NCI-H2196 (cell line): Measurements from ENCODE around the gene TRIM3.
A peak's percentile ranks its signal among the peaks of the same experiment; 100 is the strongest.

Source experiments
- DNase-seq: peaks from one replicate; lab custom pipeline; 2025; ENCODE audit not compliant: unreplicated experiment; lab: John Stamatoyannopoulos, UW

The TRIM3 gene

DNA sequence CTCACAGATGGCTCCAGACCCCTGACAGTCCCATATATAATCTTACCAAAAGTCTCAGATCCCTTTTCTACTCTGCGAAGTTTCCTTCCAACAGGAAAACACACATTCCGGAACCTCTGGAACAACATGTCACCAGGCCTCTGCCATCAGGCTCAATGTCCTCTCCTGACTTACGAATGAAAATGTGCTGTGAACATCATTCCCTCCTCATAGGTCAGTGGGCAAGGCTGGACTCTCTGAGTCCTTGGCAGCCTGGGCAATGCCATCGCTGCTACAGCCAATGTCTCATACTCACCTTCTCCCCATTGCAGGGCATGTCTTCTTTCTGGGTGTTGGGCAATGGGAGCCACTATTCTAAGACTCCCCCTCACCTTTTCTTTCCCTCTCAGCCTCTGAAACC, 31.3 kb downstream of the TRIM3 start:
- no peak for DNase-seq

DNA sequence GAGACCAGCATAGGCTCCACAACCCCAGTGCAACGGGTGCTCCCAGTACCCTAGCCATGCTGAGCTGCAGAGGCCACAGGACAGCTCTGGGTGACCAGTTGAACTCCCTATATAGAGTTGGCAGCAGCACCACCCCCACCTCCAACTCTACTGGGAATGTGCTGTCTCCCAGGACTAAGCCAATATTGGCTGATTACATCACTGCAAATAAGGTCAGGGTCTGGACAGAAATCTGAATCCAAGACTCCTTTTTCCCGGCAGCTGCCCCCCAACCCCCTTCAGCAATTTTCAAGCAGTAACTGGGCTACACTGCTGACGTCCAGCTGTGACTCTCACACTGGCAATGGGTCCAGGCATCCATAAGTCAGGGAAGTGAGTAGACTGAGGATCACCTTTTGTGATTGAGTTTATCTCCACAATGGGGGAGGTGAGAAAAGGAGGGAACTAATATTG, 32.8 kb downstream of the TRIM3 start, which contains the start of gene HPX:
HPX (minus strand) TSS at position 82 of the 453 bp plus-strand sequence; CDS start at position 58, 24 bp downstream.
- no peak for DNase-seq

DNA sequence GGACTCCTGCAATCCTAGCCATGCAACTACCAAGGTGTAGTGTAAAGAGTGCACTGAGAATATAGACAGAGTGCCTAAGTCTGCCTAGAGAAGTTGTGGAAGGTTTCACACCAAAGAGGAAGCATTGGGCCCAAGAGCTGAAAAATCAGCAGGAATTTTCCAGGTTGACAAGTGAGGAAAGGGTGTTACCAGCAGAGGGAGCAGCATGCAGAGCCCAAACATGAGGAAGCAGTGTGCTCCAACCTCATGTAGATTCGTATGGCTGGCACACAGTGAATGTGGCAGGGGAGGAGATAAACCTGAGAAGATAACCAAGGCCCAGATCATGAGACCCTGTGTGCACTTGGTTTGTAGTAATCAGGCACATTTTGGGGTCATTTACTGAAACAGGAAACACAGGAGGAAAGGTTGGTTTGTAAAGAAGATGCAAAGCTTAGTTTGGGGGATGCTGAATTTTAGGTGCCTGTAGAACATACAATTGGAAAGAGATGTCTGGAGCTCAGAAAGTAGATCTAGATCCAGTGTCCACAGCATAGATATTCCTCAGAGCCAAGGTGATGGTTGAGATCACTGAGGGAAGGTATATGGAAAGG, 34.7 kb downstream of the TRIM3 start:
- DNase-seq, result peak; percentile 65

DNA sequence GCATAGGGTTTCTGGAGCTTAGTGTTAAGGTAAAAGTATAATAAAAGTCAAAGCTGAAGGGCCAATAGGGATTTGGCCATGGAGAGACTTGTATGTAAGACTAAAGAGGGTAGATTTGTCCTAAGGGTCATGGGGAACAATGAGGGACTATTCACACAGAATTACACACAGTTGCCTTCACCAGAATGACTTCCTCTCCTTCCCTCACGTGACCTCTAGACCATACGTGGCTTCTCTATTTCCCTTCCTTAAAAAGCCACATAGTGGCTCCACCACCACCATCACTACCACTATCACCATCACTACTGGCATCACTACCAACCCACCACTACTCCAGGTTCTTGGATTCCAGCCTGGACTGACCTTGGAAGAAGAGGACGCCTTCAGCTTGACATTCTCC, 35.7 kb downstream of the TRIM3 start:
- DNase-seq, result no peak

DNA sequence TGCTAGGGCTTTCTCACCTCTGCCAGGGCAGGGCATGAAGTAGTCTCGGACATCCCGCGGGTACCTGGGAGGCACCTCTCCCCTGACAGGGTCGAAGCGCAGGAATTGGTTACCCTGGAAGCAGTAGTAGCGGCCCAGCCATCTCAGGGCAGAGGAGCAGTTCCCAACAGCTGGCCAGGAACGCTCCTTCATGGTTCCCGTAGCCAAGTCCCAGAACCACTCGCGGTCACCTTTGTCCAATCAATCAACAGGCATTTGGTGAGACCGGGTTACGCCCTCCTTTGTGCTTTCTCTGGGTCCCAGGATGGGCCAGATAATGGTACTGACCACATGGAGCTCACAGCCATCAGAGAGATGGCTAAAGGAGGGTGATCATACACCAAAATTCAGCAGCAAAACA, 36.3 kb downstream of the TRIM3 start:
- DNase-seq, result no peak

DNA sequence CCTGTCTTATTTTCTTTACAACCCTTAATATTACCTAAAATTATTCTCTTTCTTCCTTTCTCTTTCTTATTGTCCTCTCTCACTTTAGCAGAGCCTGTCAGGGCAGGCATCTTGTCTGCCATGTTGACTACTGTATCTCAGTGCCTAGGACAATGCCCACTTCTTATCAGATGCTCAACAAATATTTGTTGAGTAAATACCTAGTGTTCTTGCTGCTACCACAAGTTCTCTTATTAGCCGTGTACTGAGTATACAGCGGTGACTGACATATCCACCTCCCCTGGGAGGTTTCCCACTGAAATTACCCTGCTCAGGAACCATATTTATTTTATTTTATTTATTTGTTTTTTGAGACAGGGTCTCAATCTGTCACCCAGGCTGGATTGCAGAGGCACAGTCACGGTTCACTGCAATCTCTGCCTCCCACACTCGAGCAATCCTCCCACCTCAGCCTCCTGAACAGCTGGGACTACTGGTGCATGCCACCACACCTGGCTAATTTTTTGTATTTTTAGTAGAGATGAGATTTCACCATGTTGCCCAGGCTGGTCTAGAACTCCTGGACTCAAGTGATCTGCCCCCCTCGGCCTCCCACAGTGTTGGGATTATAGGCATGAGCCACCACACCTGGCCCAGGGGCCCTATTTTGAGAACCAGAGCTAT, 39.6 kb downstream of the TRIM3 start:
- DNase-seq, result no peak

DNA sequence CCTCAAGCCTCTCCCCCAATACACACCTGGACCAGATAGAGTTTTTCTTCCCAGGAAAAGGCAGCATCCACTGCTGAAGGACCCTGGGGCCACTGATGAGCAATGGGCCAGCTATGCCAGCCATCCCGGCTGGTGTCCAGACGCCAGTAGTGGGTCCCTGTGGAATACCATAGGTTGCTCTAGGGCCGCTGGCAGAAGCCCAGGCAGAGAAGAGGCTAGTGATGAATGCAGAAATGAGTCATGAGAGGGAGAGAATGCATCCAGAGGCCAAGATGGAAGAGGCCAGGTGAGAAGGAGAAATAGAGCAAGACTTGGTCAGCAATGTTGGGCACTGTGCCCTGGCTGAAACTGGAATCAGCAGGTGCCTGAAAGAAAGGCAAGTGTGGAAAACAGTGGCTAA, 41.9 kb downstream of the TRIM3 start:
- DNase-seq, result peak; percentile 65

DNA sequence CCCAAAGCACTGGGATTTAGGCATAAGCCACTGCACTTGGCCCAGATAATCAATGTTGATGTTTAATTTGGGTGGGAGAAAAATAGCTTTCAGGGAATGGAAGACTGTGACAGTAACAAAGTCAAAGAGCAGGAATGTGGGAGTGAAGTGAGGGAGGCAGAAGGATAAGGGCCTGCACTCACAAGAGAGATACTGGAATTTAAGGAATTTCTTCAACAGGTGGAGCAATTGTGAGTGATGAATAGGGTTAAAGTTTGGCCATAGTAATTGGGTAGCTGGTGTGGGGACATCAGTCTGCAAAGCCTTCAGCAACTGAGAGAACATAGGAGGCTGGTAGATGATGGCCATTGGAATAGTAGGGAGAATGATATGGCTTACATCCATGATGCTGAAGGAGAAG, 46.2 kb downstream of the TRIM3 start:
- DNase-seq, result no peak

DNA sequence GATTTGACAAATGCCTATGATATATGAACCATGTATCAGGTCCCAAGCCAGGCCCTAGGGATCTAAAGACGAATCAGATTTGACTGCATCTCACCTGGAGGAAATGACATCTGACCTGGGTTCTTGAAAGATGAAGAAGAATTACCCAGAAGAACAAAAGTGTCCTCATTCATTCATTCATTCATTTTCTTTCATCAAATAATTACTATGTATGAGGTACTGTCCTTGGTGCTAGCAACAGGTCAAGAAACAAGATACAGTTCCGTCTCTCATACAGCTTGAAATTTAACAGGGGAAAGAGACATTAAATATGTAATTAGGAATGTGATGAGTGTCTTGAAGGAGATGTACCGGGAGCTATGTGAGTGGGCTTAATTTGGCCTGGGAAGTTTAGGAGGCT, 53.1 kb downstream of the TRIM3 start:
- no peak for DNase-seq

DNA sequence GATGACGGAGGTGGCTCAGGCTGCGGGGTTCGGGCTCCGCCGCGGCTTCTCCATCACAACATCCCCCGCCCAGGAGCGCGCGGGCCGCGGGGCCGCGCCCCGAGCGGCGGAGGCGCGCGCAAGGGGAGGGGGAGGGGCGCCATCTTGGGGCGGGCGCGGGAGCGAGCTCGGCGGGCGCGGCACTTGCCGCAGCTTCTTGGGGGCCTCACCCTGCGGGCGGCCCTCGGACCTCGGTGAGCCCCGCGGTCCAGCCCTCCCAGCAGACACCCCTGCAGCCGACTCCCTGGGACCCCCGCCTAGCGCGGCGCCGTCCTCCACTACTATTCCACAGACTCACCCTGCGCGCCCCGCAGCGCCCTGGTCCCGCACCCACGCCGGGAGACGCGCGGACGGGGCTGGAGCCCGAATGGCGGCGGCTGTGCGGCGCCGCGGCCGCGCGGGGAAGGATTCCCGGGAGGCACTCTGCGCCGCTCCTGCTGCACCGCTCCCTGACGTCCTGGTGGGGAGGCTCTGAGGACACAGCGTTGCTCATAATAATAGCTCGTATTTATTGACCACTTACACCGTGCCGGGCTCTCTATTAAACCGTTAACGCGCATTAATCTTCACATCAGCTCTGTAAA, 54.6 kb downstream of the TRIM3 start, which contains the start of gene APBB1:
APBB1 (minus strand) TSS at position 86 of the 623 bp plus-strand sequence. CDS start 7,747 bp downstream, outside the sequence.
- peak; percentile 76 for DNase-seq

DNA sequence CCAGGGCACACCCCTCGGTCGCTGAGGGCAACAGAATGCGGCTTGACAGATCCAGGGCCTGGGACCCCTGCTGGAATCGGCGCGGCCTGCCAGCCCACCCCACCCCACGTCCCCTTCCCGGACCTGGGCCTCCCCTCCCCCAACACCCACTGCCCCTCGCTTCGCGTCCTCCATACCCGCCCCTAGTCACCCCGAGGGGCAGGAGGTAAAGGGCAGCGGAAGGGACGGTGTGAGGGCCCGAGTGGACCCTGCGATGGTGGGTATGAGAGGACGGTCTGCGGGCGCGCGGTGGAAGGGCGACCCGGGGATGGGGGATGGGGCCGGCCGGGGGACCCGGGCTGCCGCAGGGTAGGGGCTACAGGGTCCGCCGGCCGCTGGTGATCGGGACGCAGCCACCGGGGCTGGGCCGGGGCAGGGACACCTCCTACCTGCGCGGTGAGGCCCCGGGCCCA, 55.2 kb downstream of the TRIM3 start:
- DNase-seq, result no peak

DNA sequence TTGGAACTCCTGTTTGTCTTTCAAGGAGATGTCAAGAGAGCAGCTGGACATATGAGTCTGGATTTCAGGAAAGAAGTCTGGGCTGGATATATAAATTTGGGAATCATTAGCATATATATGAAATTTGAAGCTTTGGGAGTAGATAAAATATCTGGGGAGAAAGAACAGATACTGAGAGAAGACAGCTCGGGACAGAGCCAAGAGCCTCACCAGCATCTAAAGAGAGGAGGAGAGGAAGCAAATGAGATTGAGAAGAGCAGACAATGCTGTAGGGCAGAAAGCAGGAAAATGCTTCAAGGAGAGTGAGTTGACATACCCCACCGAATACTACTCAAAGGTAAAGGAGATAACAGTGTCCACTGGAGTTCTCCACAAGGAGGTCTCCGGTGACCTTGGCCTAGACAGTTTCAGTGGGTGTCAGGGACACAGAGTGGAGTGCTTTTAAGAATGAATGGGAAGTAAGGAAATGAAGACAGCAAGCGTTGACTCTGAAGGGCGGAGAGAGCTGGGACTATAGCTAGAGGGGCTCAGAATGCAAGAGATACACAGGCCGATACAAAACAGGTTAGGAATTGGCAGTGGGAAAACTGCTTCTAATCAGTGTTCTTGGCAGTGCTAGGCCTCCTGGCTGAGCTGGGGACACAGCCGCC, 55.7 kb downstream of the TRIM3 start:
- DNase-seq, result no peak

DNA sequence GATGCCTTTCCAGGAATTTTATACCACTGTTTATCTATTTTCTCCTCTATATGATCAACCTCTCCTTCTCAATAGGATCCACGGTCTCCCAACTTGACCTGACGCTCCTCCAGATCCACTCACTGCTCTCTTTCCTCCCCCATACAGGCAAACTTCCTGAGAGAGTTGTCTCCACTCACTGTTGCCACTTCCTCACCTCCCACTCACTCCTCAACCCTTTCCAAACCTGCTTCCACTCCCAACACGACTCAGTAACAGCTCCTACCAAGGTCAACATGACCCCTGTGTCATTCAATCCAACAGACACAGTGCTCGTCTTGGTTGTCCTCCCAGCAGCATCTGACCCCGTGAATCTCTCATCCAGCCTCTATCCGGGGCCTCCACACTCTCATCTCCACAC, 57.9 kb downstream of the TRIM3 start:
- DNase-seq, result no peak

DNA sequence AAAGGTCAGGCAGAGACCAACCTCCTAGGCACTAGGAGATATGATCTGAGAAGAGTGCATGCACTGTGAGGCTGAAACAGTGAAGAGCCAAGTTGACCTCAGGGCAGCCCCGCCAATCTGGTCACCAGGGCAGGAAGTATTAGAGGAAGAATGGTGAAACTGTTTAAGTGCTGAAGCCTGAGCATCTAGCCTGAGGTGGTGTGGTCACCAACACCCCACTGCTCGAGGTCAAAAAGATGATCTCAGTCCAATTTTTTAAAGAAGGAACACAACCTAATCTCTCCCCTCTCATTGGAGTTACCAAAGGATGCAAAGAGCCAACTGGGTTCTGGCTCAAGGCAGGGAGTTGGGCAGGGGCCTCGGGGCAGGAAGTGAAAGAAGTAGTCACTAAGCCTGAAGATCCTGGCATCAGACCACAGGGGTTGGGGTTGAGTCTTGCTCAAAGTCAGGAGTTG, 58.8 kb downstream of the TRIM3 start:
- DNase-seq, result no peak

DNA sequence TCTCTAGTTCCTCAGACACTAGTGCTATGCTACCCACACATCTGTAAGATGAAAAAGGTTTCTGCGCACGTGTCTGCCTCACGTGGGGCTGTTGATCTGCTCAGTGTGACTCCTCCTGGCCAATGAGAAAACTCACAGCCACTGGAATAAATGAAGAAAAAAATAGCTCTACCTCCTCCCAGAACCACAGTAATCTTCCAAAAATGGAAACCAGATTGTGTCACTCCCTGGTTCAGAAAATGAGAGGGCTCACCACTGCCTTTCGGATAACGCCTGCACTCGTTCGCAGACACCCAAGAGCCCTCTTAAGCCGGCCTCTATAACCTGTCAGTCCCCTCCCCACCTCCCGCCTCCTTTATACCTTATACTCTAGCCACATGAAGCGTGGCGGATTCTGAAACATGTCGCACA, 59.9 kb downstream of the TRIM3 start:
- no peak for DNase-seq

DNA sequence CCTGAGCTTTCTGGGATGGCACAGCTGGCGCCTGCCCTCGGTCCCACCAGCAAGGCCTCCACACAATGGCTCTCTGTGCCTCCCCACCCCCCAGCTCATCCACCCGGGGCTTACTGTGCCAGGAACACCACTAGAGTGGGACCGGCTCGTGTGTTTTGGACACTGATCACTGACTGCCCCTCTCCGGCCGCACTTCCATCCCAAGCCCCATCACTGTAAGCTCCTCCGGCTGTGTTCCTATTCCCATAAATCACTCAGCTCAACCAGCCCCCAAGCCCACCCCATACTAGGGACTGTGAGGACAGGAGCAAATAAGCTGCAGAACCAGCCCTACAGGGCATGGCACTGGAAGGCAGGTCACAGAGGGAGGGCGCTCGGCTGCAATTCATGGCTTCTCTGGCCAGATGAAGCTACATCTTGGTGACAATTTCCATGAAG, 62.1 kb downstream of the TRIM3 start:
- no peak for DNase-seq

DNA sequence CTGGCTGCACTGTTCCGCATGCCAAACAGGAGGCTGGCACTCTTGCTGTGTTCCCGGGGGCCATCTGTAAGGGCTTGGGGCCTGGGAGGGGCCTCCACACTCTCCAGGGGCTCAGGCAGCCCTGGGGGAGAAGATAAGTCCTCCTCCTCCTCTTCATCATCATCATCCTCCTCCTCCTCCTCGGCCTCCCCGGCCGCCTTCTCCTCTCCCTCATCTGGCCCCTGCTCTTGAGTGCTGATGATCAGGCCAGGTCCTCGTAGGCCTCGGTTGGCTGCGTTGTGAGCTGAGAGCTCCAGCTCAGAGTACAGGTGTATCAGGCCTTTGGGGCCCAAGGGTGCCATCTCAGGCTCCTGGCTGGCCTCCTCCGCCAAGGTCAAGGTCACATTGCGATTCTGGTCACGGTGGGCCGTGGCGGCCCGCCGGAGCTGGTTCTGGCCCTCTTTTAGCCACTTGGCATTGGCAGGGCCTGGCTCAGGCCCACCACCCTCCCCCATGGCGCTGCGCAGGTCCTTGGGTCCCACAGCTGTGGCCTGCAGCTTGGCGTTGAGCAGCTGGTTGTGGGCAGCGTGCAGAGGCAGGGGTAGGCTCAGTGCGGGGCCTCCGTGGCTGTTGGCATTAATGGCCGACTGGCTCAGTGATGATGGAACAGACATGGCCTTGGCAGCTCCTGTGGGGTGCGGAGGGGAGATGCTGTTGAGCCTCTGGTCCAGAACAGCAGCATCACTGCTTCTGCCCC, 62.9 kb downstream of the TRIM3 start:
- DNase-seq, result no peak

DNA sequence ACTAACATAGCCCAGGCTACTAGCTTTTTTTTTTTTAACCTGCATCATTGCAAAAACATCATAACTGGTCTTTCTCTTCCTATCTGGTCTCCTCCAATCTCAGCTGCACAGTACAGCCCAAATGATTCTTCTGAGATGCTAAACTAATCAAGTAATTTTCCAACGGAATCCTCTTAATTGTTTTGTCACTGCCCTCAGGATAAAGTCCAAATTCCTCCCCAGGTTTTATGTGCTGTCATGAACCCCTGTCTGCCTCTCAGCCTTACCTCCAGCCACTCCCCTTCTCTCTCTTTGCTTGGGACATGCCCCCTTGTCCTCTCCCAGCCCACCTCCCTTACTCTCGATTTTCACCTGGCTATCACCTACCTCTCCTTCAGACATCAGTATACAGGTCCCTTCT, 67.4 kb downstream of the TRIM3 start:
- no peak for DNase-seq

DNA sequence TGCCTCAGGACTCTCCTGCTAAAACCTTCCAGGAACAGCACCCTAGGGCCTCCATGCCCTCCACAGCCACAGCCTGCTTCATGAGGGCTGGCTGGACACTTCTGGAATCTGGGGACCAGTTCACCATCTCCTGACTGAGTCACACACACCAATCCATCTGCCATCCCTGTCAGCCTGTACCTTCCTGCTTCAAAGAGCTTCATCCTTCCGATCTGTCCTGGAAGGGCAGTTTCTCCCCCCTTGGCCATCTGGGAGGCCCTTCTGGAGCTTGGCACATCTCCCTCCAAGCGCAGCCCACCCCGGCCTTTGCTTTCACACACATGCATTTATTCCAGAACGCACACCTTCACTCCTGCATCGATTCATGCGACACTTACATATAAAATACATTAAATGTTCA, 67.9 kb downstream of the TRIM3 start:
- DNase-seq, result no peak

DNA sequence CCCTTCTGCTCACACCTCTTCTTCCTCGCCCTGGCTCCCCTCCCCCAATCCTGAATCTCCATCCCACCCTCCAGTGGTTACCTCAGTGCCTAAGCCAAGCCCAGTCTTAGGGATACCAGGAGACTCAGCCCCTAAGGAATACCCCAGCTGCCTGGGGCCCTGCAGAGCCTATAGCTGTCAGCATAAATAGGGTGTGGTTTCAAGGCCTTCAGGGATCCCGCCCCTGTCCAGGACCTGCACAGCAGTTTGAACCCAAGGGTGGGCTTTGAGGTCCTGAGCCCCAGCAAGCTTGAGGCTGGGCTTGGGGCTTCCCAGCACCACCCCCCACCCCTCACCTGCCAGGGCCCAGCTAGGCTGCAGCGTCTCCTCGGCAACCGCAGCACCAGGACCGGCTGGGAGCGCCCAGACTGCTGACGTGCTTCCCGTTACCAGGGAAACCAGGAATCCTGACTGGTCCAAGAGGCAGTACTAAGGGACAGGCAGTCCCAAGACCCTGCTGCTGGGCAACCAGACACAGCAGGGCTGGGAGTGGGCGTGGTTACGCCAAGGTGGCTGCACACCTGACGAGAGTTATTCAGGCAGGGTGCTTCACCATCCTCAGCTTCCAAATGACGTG, 68.6 kb downstream of the TRIM3 start:
- no peak for DNase-seq
